Pulmonary artery endothelial cell (primary cell): Measurements from ENCODE around the gene RAP1GAP2. TPM values are rescaled to one million over a fixed set of nuclear protein-coding genes. Genes with fewer than 3 reads are reported as not detected.
"Not testable (repeated sequence)": the region's sequence is repeated elsewhere in the genome, so short reads cannot be mapped to it uniquely, and the experiment has no call there.

Experiments
- DNase-seq: peaks from one replicate; pipeline ENCODE4 v3.0.0-alpha.2; 2011; ENCODE audit warnings: low read depth, low spot score
- total RNA-seq: library from RNA; depleted of rRNA; stranded (reverse); fragments of >200 nt; gene quantifications from 2 replicates; pipeline ENCODE4 v1.2.3, GENCODE V29; 2014

Gene RAP1GAP2
- total RNA-seq, 1 donor from 2014 or later: 6.1 TPM

DNA sequence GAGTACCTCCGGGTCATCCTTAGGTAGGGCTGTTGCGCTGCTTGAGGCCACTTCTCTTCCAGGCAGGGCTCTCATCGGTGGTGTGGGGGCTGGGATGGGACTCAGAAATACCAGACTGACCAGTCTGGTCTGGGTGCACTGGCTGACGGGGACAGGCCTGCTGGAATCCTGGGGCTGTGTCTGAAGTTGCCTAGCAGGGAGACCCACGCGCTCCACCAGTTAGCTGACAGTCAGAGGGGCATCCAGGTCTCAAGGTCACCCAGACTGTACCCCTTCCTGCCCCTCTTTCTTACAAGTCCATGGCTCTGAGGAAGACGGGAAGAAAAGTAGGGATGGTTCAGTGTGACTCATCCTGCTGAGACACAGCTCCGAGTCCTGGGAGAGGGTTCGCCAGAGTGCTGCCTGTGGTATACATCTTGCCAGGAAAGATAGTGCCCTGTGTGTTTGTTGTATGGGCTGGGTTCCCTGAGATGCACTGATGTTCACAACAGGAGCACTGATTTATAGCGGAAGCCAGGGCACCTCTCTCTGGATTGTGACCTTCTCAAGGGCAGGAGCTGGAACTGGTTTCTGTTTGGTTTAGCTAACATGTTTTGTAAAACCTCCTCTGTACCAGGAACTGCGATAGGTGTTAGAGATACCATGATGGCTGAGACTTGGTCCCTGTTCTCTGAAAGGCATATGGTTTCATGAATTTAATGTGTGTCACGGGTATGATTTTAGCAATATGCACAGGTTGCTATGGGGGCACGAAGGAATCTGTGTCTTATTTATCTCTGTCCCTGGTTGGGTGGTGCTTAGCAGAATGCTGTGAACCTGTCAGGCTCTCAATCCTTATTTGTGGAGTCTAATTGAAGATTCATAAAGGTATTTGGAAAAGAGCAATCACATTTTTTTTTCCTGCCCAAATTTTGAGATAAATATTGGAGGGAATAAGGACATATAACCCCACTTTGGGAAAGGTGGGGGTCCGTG lies 169.7 kb downstream of the RAP1GAP2 start:
- no peak for DNase-seq

DNA sequence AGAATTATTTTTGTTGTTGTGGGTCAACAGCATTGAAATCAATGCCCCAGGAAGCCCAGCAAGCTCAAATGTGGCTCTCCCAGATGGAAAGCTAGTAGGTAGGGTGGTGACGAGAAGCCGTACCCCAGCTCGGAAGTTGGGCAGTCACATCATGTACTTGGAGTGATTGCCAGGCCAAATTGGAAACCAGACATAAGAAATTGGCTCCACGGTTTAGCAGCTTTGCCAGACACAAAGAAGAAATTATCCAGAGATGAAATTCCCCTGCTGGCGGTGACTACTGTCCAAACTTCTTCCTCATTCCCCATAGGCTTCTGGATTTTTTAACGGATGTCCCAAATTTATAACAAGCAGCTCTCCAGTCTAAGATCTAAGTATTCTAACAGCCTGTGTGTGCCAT lies 171.3 kb downstream of the RAP1GAP2 start:
- DNase-seq: no peak

DNA sequence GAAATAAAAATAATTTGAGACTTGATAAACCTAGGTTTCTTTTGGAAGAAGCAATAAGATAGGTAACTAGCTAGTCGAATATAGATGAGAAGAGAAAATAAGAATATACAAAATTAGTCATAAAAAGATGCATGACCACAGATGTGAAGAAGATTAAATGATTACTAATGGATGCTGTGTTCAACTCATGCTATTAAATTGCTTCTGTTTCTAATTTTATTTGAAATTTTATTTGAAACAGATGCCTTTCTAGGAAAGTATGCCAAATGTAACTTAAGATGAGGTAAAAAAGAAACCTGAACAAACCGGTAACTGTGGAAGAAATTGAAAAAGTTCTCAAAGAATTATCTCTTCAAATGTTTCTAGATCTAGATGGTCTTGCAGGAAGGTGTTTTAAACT lies 175.6 kb downstream of the RAP1GAP2 start:
- no peak for DNase-seq

DNA sequence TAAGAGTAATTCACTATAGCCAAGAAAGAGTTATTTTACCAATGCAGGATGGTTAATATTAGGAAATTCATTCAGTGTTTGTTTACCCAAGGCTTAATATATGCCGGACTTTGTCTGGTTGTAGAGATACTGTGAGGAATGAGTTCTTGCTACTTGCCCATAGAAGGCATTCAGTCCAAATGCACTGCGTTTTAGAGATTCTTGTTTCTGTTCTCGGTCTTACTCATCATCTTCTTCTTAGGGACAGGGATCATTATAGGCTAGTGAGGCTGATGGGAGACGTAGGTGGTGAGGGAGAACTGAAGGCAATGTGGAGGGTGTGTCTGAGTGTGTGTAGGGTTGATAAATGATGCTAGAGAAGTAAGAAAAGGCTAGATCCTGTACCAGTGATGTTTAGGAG lies 176.5 kb downstream of the RAP1GAP2 start:
- no peak for DNase-seq

DNA sequence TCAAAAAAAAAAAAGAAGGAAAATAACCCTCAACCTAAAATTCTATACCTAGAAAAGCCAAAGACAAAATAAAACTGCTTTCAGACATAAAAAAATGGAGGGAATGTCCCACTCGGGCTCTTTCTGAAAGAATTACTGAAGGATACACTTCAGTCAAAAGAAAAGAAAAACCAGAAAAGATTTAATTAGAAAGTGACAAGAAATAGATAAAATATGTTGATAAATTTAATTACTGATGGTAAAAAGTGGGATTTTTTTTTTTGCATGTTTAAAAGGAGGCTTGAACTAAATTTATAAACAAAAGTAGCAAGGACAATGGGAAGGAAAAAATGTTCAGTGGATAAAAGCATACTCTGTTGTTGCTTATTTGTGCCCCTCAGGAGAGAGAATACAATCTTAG lies 178.1 kb downstream of the RAP1GAP2 start:
- no peak for DNase-seq

DNA sequence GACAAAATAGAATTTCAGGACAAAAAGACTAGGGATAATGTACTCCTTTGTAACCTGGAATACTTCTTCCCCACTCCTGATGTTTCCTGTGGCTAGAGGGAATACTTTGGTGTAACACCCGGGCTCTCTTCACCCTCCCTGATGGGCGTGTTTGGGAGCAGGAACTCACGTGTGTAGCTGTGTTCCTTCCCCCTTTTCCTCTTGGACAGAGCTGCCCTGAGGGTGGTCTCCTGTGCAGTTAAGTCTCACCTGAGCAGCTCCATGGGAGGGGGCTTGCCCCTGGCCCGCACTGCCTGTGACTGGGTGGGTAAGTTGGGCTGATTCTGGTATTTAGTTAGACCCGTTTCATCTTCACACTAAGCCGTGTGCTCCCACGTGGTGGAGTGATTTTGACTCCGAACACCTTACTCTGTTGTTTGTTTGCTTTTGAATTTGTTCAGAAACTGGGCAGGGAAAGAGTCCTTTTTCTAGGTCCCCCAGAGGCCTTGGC lies 179.3 kb downstream of the RAP1GAP2 start:
- DNase-seq: no peak

DNA sequence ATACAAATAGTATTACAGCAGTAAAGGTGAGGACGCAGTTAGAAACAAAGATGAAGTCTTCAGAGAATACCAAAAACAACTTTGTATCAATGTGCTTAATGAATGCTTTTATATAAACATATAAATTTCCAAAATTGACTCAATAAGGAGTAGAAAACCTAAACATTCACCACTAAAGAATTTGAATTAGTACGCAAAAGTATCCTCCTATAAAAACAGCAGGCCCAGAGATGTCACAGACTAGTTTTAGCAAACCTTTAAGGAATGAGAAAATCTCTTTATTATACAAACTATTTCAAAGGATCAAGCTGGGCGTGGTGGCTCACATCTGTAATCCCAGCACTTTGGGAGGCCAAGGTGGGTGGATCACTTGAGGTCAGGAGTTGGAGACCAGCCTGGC lies 180.9 kb downstream of the RAP1GAP2 start:
- DNase-seq: no peak

DNA sequence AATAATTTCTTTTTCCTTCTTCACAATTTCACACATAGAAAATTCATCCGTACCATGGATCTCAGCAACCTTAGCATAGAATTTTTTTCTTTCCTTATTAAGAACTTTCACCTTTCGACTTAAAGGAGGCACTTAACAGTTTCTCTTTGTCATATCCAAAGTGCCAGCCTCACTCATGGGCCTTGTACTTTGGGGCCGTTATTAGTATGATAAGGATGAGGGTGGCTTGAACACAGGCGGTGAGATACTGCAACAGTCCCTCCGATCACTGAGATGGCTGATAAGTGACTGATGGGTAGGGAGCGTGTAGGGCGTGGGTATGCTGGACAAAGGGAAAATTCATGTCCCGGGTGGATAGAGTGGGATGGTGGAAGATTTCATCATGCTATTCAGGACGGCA lies 181.9 kb downstream of the RAP1GAP2 start:
- DNase-seq: no peak

DNA sequence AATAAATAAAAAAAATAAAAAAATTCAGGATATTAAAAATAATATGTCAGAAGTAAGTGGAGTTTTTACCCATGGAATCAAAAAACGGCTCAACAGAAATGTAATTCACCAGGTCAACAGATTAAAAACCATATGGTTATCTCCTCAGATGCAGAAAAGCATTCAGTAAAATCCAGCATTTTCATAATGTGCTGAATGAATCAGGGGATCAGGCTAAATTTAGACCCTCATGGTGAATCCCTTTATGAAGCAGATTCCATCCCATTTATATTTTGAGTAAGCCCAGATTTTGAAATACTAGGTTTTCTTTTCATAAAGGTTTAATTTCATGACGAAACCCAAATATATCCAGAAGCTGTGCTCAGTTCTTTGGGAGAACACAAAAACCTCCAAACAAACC lies 182.8 kb downstream of the RAP1GAP2 start:
- no peak for DNase-seq

DNA sequence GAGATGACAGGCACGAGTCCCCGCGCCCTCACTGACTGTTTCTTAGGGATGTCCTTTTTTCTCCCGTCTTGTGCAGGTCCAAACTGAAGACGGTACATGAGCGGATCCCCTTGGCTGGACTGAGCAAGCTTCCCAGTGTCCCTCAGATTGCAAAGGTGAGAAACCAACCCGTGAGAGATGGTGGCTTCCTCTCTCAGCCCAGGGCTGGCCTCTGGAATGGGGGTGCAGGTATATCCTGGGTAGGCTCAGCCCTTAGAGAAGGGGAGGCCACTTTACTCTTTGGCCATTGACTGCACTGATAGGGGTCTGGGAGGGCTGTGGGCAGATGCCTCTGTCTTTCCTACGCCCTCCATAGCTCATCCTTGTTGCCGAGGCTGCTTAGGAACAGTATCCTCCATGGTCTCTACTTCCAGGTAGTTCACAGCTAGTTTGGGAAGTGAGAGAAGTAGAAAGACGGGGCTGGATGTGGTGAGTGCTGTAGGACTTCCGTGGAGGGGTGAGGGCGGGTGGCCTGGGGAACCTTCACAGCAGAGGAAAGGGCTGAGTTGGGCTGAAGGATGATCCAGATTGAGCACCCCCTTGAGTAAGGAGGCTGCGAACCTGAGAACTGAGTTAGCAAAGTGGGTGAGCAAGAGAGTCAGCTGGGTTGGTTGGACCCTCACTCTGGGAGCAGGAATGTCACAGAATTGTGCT lies 184.1 kb downstream of the RAP1GAP2 start:
- no peak for DNase-seq

DNA sequence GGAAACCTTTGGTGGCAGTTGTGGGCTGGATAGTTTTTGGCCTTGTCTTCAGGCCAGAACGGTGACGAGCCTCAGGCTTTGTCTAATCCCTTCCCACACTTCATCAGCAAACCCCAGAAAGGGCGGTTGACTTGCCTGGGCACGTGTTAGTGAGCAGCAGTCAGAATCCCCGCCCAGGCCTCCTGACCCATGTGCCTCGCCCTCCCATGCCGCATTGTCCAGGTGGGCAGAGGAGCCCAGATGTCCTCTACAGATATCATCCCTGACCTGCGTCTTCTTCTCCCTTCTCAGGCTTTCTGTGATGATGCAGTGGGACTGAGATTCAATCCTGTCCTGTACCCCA lies 184.6 kb downstream of the RAP1GAP2 start:
- DNase-seq: no peak

DNA sequence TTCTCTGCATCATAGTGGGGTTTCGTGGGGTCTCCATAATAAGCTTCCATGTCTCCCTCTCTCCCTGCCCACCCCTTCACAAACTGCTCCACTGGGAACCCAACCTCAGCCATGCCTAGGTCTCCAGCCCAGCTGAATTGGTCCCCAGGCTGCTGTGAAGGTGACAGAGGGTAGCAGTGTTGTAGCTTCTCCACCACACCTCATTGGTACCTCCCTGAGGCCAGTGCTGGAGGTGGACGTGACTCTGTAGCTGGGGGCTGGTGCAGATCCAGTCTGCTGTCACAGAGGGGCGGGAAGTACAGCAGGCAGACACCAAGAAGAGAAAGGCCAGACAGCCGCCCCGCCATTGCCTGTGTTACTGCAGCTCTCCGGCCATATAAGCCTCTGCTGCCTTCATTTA lies 185.1 kb downstream of the RAP1GAP2 start:
- DNase-seq: no peak

DNA sequence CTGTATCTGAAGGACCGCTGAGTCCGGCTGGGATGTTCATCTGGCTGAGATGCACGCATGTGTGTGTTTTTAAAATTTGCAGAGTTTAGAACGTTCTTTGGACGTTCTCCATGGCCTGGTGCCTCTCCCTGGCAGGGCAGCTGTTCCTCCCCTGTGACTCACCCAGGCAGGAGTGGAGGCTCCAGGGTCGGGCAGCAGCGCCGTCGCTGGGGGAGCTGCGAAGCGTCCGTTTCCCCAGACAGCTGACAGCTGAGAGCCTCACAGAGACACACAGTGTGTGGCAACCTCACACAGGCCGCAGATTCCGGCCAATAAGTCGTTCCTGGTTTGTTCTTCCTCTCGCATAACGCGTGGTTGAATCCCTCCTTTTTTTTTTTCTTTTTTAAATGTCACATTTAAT lies 186.6 kb downstream of the RAP1GAP2 start:
- DNase-seq: no peak

DNA sequence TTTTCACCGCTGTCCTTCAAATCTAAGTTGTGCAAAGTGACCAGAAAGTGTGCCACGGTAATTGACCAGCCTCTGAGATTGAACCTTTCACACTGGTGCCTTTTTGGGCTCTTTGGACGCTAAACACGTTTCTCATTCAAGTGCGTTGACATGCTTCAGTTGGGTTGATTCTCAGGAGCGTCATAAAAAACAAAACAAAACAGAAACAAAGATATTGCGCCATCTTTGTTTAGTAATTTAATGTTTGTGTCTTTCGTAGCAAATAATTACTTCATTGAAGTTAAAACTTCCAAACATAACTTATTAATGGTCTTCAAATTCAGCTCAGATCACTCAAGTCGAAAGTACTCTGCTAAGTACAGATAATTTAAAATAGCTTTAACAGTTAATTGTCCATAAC lies 187.0 kb downstream of the RAP1GAP2 start:
- no peak for DNase-seq

DNA sequence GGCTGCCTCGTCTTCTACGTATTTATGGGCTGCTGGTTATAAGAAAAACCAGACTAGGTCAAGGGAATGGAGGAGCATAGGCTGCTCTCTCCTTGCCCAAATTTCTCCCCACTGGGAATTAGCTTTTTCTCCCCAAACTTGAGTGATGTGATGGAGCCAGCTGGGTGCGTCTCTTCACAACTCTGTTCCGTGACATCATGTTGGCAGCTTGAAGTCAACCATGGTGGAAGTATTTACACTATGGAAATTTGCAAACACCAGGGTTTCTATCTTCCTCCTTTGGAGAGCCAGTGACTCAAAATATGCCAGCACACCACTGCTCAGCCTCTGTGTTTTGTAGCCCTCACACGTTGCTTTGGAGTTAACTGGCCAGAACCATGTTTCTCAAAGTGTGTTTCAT lies 189.1 kb downstream of the RAP1GAP2 start:
- DNase-seq: no peak

DNA sequence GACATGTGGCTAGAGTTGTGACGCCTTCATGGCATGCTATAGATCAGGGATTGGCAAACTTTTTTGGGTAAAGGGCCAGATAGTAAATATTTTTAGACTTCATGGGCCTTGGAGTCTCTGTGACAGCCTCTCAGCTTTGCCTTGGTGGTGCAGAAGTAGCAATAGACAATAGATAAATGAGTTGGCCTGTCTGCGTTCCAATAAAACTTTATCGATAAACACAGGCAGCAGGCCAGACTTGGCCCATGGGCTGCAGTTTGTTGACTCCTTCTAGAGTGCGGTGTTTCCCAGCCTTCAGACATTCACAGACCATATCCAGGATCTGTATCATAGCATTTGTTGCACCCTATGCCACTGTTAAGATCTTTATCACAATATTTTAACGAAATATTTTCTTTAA lies 190.7 kb downstream of the RAP1GAP2 start:
- no peak for DNase-seq

DNA sequence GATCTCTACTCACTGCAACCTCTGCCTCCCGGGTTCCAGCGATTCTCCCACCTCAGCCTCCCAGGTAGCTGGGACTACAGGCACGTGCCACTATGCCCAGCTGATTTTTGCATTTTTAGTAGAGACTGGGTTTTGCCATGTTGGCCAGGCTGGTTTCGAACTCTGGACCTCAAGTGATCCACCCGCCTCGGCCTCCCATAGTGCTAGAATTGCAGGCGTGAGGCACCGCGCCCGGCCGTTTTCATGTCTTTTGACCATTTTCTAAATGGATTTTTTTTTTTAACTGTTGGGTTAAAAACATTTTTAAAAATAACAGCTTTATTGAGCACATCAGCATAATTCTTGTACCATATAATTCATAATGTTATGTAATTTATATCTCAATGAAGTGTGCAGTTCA lies 193.2 kb downstream of the RAP1GAP2 start:
- DNase-seq: not testable (repeated sequence)

DNA sequence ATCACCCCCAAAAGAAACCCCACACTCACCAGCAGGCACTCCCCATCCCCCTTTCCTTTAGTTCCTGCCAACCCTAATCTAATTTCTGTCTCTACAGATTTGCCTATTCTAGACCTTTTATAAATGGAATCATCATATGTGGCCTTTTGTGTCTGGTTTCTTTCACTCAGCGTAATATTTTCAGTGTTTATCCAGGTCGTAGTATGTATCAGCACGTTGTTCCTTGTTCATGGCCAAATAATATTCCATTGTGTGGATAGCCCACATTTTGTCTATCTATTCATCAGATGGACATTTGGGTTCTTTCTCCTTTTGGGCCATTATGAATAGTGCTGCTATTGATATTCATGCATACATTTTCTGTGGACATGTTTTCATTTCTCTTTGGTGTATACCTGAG lies 193.6 kb downstream of the RAP1GAP2 start:
- DNase-seq: no peak

DNA sequence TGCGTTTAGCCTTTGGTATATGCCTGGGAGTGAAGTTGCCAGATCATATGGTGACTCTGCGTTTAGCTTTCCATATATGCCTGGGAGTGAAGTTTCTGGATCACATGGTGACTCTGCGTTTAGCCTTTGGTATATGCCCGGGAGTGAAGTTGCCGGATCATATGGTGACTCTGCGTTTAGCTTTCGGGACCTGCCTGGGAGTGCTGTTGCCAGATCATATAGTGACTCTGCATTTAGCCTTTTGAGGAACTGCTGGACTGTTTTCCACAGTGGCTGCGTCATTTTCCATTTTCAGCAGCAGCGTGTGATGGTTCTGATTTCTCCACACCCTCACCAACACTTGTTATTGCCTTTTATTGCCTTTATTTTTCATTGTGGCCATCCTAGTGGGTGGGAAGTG lies 194.2 kb downstream of the RAP1GAP2 start:
- no peak for DNase-seq

DNA sequence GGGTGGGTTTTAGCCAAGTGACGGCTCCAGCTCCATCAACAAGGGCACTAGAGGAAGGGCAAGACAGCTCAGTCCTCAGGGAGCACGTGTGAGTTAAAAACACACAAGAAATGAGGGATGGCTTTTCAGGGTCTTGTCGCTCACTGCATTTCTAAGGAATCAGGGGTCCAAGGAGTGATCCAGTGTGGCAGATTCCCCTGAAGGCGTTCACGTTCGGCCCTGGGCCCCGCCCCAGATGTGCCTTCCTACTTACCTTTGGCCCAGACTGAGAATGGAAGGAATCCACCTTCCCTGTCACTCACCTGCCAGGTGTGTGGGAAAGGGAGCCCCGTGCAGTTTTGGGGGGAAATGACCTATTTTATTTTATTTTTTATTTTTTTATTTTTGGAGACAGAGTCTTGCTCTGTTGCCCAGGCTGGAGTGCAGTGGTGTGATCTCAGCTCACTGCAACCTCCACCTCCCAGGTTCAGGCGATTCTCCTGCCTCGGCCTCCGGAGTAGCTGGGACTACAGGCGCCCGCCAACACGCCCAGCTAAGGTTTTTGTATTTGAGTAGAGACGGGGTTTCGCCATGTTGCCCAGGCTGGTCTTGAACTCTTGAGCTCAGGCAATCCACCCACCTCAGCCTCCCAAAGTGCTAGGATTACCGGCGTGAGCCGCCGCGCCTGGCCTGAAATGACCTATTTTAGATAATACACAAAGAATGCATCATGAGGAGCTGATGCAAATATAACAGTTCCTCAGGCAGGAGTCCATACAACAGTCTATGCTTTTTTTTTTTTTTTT lies 195.3 kb downstream of the RAP1GAP2 start:
- DNase-seq: not testable (repeated sequence)

DNA sequence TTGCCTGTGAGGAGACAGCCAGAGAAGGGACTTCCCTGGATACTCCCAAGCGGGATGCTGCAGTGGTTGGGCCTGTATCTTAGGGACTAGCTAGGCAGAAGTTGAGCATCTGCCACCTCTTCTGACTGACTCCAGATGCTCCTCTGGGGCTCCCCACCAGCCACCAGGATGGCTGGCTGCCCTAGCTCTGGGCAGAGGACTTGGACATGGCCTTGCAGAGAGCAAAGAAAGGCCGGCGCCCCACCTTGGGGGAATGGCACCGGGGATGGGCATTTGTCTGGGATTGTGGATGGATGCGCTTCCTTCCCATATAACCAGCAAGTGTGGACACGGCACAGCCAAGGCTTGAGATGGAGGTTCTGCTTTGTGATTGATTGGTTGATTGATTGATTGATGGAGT lies 198.2 kb downstream of the RAP1GAP2 start:
- DNase-seq: no peak

DNA sequence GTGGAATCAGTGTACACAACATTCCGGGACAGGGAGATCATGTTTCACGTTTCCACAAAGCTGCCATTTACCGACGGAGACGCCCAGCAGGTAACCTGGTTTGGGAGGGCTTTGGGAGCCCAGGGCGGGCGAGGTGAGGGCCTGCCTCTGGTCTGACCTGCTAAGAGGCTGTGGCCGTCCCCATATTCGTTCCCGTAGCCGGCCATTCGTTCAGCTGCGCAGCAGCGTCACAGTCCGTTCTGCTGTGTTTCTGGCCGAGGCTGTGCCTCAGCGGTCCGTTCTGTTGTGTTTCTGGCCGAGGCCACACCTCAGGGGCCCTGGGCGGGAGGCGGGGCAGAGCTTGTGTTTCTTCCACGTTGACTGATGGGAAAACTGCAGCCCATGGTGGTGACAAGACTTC lies 199.1 kb downstream of the RAP1GAP2 start:
- DNase-seq: no peak
